T-helper 9 cell (primary cell): ENCODE results near the gene OR2B2.
"Not testable (repeated sequence)": the region's sequence is repeated elsewhere in the genome, so short reads cannot be mapped to it uniquely, and the experiment has no call there.

ENCODE experiments used
- DNase-seq: peaks from one replicate; pipeline ENCODE4 v3.0.0-alpha.2; 2020
- total RNA-seq, 2 donors: gene quantifications; one replicate each; lab custom pipeline; 2026; lab: John Stamatoyannopoulos, UW

OR2B2 gene
- 0 reads per million in 2 donors for total RNA-seq

GRCh38 chr6:27911956-27912446 lies at the start of gene OR2B2:
Gene OR2B2, minus strand, starts transcription at chr6:27912396. Its CDS starts 77 bp downstream, at chr6:27912319.
- DNase-seq, result no peak

- DNase-seq, result no peak
Observed at GRCh38 chr6:27957516-27957915, 45.3 kb upstream of the OR2B2 start.

- no peak for DNase-seq
Observed at GRCh38 chr6:27956941-27957340, 44.7 kb upstream of the OR2B2 start, which contains the start of gene OR2B6. Gene OR2B6, plus strand, starts transcription at chr6:27957241. Its CDS starts 0 bp downstream, at chr6:27957241.

- DNase-seq, result no peak
Observed at GRCh38 chr6:27951040-27951439, 38.8 kb upstream of the OR2B2 start.

- DNase-seq, result no peak
Observed at GRCh38 chr6:27948237-27948636, 36.0 kb upstream of the OR2B2 start.

- DNase-seq, result not testable (repeated sequence)
Observed at GRCh38 chr6:27943072-27943471, 30.9 kb upstream of the OR2B2 start.

GRCh38 chr6:27940766-27941165 lies 28.6 kb upstream of the OR2B2 start:
- DNase-seq, result no peak

- DNase-seq, result no peak
Observed at GRCh38 chr6:27931209-27931608, 19.0 kb upstream of the OR2B2 start.

- DNase-seq, result not testable (repeated sequence)
Observed at GRCh38 chr6:27929930-27930329, 17.7 kb upstream of the OR2B2 start.

- DNase-seq, result not testable (repeated sequence)
Observed at GRCh38 chr6:27928041-27928440, 15.8 kb upstream of the OR2B2 start.

- DNase-seq, result no peak
Observed at GRCh38 chr6:27924179-27924578, 12.0 kb upstream of the OR2B2 start.

GRCh38 chr6:27922949-27923348 lies 10.8 kb upstream of the OR2B2 start:
- no peak for DNase-seq

- DNase-seq, result no peak
Observed at GRCh38 chr6:27908017-27908416, 4.2 kb downstream of the OR2B2 start.

- DNase-seq, result peak; percentile 86
Observed at GRCh38 chr6:27902335-27903314, 9.6 kb downstream of the OR2B2 start.

GRCh38 chr6:27901801-27902200 lies 10.4 kb downstream of the OR2B2 start:
- no peak for DNase-seq

GRCh38 chr6:27900197-27900596 lies 12.0 kb downstream of the OR2B2 start:
- not testable (repeated sequence) for DNase-seq

- DNase-seq, result no peak
Observed at GRCh38 chr6:27899543-27899942, 12.7 kb downstream of the OR2B2 start.

- DNase-seq, result no peak
Observed at GRCh38 chr6:27897580-27898206, 14.5 kb downstream of the OR2B2 start.

- DNase-seq, result no peak
Observed at GRCh38 chr6:27896398-27896796, 15.8 kb downstream of the OR2B2 start.

GRCh38 chr6:27894839-27895762 lies 17.1 kb downstream of the OR2B2 start:
- DNase-seq, result peak; percentile 41

GRCh38 chr6:27893836-27894807 lies 18.1 kb downstream of the OR2B2 start:
- DNase-seq, result peak; percentile 55
